HG03432 (cell line): ENCODE data around the gene PEPD.

Source experiments
- ATAC-seq: cut with Tn5 transposase; IDR thresholded peaks from one replicate; pipeline ENCODE4 v1.9.1; 2021; ENCODE audit warnings: mild to moderate bottlenecking, moderate library complexity; ENCODE audit not compliant: unreplicated experiment

The PEPD gene

DNA sequence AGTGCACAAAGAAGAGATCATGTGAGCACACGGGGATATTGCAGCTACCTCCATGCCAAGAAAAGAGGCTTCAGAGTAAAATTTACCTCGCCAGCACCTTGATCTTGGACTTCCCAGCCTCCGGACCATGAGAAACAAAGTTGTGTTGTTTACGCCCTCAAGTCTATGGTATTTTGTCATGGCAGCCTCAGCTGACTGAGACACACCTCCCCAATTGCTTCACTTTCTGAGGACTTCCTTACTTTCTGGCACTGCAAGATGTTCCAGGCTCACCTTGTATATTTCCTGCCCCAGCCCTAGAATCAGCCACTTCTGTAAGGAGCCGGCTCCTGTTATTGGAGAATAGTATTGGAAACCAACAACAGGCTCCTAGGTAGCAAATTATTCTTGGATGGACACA, 154.7 kb downstream of the PEPD start:
- ATAC-seq, result no peak

DNA sequence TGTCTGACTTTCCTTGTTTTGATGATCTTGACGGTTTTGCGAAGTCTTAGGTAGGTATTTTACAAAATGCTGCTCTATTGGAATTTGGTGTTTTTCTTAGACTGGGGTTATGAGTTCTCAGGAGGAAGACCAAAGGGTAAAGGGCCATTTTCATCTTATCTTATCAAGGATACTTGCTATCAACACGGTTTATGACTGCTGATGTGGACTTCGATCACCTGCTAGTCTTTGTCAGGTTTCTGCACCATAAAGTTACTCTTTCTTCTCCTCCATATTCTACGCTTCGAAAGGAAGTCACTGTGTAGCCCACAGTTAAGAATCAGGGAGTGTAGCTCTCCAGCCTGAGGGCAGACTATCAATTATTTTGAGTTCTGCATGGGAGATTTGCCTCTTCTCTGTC, 155.5 kb downstream of the PEPD start:
- ATAC-seq, result no peak

DNA sequence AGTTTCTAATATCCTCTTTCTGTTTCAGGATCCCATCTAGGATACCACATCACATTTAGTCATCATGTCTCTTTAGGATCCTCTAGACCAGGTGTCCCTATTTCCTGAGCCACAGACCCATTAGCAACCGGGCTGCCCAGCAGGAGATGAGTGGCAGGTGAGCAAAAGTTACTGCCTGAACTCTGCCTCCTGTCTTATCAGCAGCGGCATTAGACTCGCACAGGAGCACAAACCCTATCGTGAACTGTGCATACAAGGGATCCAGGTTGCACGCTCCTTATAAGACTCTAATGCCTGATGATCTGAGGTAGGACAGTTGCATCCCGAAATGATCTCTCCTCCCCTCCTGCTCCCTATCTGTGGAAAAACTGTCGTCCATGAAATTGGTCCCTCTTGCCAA, 155.9 kb downstream of the PEPD start:
- ATAC-seq, result no peak

DNA sequence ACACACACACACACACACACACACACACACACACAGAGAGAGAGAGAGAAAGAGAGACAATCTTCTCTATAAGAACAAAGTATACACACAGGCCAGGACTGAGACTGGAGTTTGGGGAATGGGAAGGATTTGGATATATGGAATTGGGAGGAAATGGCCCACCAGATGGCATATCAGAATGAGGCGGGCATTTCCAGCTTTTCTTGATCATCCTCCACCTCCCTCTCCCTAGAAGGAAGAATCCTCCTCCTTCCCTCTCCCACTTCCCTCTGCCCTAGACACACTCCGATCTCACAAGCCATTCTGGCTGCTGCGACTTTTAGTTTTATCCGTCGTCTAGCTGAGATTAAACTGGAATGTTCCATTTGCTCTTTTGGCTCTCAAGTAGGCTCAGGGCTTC, 158.1 kb downstream of the PEPD start:
- no peak for ATAC-seq

DNA sequence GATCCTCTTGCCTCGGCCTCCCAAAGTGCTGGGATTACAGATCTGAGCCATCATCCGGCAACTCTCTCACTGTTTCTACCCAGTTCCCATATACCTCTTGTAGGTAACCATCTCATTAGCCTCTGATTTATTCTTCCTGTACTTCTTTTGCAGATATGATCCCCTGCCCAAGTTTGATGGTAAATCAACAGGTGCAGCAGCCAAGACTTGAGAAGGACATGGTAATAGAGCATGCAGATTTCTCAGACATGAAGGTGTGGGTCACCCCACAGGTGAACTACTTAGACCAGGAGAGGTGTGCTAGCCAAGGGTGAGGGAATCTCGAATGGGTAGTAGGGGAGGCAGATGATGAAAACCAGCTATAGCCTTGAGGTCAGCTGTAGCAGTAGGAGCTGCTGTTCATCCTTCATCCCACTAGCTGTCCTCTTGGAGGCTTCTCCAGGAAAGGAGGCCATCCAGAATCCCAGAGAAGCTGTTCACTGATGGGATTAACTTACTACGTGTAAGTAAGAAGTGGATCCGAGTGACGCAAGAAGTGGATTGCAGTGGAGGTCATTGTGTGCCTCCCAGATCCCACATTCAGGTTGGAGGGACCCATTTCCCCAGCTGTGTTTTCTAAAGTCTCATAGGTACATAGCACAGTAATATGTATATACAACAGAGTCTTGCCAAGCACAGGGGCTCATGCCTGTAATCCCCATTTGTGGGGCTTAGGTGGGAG, 158.9 kb downstream of the PEPD start:
- no peak for ATAC-seq

DNA sequence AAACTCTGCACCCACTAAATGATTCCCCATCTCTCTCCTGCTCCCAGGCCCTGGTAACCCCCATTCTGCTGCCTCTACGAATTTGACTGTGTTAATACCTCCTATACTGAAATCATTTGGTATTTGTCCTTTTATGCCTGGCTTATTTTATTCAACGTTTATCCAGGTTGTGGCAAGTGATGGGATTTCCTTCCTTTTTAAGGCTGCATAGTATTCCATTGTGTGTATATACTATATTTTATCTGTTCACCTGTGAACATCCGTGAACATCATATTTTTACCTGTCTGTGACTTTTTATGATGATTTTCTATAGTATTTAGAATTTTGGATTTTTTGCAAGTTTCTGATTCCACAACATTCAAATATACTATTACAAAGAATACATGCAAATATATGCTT, 162.0 kb downstream of the PEPD start:
- no peak for ATAC-seq

DNA sequence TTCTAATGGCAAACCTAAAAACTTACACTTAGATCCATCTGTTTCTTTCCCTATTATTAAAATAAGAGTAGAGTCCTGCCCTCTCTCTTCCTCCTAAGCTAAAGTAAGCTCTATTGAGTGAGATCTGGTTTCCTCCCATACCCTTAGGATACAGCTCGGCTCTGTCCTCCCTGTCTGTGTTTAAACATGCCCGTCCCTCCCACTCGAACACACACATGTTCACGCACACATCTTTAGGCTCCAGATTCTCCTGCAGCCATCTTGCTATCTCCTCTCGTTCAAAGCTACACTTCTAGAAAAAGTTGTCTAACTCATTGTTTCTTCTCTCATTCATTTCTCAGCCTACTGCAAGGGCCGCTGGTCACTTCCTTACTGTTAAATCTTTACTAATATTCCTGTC, 163.2 kb downstream of the PEPD start:
- no peak for ATAC-seq

DNA sequence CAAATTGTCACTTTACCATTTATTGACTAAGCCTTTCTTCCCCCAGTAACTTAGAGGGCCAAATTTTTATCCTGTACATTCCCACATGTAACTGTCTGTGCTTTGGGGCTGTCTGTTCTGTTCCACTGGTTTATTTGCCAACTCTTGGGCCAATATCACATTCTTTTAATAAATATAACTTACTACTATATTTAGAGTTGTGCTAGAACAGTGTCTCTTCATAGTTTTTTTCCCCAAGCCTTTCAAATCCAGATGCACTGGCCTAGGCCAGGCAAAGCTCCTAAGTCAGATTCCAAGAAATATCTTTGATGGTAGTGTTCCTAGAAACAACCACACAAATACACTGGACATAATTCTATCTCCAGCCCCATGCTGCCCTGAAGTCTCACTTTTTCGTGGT, 164.0 kb downstream of the PEPD start:
- ATAC-seq, result no peak

DNA sequence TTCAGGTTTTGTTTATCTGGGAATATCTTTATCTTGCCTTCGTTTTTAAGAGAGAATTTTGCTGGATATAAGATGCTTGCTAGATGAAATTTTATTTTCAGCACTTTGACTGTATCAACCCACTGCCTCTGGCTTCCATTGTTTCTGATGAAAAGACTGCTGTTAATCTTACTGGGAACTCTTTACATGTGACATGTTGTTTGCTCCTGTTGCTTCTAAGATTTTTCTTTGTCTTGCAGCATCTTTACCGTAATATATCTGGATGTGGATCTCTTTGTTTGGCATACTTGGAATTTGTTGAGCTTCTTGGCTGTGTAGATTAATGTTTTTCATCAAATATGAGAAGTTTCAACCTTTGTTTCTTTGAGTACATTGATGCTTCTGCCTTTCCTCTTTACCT, 166.1 kb downstream of the PEPD start:
- no peak for ATAC-seq

DNA sequence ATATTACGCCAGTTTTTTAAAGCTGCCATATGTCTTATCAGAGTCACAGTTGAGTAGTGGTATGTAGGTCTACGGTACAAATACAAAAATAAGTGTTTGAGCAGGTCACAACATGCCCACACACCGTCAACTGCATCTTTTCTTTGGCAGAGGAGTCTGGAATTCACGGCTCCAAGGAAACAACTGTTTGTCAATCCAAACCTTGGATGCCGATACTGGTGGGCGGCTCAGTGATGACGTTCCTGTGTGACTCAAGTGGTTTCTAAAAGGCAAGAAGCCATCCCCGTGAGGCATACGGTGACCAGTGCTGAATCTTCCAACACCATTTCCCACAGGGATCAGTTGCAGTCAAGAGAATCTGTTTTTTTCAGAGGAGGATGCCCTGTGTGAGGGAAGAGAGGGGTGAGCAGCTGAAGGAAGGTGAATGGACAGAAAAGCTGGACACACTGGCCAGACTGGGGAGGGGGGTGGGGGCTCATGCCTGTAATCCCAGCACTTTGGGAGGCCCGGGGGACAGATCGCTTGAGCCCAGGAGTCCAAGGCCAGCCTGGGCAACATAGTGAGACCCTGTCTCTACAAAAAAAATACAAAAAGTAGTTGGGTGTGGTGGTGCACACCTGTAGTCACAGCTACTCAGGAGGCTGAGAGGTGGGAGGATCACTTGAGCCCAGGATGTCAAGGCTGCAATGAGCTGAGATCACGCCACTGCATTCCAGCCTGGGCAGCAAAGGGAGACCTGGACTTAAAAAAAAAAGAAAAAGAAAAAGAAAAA, 170.9 kb downstream of the PEPD start:
- ATAC-seq, result no peak

DNA sequence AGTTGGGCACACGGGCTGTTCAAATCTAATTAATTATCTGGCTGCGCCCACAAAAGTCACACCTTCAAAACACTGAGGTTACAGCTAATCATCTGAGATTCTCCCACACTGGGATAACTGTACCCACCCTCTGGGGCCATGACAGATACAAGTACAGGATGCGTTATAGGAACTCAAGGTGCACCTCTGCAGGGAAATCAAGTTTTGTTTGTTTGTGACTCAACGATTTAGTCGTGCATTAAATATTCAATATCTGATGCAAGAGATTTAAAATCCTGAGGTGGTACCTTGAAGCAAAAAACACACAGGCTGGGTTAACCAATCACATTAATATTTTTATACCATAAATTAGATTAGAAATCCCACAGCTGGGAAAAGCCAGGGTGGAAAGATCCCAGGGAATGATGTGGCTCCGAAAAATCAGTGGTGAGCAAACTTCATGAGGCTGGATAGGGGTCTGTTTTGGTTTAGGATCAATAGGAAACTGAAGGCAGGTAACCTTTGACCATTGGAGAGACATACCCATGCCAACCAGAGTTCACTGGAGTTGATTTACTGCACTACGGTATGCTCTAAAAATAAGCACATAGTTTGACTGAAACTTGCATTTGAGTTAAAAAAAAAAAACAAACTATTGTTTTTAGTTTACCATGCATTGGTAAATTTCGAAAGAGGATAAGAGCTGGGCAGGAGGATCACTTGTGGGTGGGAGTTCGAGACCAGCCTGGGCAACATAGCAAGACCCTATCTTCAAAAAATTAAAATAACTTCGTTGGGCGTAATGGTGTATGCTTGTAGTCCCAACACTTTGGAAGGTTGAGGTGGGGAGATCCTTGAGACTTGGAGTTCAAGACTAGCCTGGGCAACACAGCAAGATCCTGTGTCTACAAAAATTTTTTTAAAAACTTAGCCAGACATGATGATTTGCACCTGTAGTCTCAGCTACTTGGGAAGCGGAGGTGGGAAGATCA, 172.0 kb downstream of the PEPD start:
- ATAC-seq, result no peak

DNA sequence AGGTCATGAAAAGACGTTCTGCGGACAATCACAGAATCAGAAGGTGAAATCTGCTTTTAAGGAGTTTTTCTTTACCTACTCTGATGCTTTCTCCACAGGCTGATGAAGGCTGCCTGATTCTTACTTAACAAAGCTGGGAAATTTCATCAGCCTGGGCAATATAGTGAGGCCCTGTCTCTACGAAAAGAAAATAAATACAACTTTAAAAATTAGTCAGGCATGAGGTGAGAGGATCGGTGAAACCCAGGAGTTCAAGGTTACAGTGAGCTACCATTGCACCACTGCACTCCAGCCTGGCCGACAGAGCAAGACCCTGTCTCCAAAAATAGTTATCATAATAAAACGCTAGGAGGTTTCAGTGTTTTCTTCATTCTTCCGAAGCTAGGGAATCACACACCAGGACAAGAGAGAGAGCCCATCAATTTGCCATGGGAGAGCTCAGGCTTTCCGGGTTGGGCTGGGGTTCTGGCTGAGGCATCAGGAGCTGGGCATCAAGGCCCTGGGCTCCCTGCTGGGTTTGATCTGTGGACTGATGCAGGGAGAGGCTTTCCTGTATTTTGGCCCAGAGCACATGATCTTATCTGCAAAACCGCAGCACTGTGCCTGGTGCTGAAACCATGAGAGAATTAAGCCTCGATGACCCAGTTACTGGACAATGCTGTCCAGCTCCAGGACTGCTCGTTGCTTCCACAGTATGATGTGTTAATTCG, 173.1 kb downstream of the PEPD start:
- no peak for ATAC-seq

DNA sequence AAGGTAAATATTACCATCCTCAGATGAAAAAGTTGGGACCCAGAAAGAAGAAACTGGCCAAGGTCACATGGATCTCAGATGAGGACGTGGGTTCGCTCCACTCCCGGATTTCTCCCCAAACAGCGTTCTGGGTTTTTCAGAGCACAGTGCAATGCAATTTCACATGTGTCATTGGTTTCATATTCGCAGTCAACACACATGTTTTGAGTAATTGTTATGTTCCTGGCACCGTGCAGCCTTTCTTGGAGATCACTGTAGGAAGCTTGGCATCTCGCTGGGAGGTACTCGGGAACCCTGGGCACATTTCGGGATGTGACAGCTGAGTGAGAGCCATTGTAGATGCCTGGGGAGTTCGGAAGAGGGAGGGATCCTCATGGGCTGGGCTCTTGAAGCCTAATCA, 174.3 kb downstream of the PEPD start:
- no peak for ATAC-seq

DNA sequence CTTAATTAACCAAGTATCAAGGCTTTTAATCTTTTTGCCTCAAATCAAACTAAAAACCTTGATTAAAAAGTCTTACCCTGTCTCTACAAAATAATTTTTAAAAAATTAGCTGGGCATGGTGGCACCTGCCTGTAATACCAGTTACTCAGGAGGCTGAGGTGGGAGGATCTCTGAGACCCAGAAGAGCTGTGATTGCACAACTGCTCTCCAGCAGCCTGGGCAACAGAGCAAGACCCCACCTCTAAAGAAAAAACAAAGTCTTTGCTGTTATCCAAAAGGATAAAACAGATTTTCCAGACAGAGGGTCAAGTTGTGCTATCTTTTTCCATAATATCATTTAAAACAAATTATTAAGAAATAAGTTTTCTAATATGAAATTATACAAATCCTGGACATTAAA, 174.9 kb downstream of the PEPD start:
- ATAC-seq, result no peak

DNA sequence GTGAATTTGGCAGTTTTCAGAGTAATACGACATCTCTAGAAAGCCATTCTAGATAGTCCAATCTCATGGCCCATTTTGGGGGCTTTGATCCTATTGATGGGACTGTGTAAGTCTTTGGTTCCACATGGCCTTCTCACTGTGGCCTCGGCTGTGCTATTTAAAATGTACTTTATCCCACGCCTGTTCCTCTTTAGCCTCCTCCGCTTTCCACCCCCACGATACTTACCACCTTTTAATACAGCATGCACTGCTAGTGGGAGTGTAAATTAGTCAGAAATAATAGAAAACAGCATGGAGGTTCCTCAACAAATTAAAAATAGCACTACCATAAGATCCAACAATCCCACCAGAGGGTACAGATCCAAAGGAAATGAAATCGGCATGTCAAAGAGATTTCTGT, 176.4 kb downstream of the PEPD start:
- no peak for ATAC-seq

DNA sequence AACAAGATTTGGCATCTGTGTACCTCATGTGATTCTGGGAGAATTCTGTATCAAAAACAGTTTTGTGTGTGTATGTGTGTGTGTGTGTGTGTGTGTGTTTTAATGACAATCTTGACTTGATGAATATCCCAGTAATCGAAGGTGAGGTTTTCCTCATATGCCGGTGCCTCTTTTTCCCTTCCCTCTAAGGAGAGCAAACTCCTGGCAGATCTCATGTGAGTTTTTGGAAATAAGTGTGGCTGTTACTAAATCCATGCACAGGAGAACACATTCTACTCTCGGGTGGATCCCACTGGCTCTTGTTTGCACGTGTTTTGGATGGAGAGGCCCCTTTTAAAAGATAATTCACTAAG, 177.0 kb downstream of the PEPD start:
- ATAC-seq, result no peak

DNA sequence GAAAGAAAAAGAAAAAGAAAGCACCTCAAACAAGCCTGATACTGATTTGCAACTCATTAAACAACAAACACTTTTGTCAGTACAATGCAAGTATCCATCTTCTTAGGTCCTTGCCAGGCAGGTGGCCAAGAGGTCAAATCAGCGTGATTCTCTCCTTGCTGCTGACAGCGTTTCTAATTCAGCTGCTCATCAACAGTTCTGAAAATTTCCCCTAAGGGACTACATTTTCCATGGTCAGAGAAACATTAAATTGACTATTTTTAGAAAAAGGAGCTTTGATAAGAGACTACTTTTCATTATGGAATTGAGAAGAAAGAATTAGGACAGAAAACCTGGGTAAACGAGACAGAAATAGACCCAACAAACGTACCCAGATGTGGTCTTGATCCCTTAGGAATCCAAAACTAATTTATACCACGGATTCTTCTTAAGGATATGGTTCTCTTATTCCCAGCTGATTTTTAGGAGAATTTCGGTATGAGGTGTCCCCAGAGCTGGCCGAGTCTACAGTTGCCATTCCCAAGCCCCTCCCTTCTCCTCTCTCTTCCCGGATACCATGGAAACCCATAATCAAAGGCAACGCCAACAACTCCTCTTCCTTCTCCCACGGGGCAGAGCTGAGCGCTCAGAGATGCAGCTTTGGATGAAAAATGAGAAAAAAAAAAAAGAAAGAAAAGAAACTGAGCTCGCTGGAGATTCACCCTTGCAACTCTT, 177.6 kb downstream of the PEPD start:
- ATAC-seq, result no peak

DNA sequence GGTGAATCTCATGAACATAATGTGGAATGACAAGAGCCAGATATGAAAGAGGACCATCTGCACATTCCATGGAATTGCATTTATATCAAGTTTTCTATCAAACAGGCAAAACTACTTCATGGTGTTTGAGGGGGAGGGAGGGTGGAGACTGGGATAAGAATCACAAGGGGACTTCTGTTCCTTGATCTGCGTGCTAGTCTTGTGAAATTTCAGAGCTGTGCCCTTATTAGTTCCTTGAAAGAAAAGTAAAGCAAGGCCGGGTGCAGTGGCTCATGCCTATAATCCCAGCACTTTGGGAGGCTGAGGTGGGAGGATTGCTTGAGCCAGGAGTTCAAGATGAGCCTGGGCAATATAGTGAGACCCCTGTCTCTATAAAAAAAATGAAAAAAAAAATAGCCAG, 178.3 kb downstream of the PEPD start:
- ATAC-seq, result no peak

DNA sequence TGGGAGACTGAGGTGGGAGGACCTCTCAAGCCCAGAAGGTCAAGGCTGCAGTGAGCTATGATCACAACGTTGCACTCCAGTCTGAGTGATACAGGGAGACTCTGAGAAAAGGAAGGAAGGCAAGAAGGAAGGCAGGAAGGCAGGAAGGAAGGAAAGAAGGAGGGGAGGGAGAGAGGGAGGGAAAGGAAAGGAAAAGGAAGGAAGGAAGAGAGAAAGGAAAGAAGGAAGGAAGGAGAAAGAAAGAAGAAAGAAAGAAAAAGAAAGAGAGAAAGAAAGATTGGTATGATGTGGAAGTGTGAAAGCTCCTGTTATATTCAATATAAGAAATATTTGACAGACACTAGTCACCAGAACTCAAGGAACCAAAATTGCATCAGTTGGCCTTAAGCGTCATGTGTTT, 180.6 kb downstream of the PEPD start:
- no peak for ATAC-seq
